Brain microvascular endothelial cell (primary cell): ENCODE measurements around the gene TIGD6.

ENCODE experiments used
- DNase-seq: peaks from one replicate; pipeline ENCODE4 v3.0.0-alpha.2; 2020
- H3K27ac ChIP-seq: fragments of 250-450 bp; sonication (Bioruptor Pico); 2 replicates; pipeline ENCODE4 v1.5.1; 2020; ENCODE audit warnings: mild to moderate bottlenecking, moderate library complexity
- H3K27me3 ChIP-seq: fragments of 250-450 bp; sonication (Bioruptor Pico); replicated peaks from 2 replicates; pipeline ENCODE4 v1.5.1; 2020; ENCODE audit warnings: mild to moderate bottlenecking
- H3K36me3 ChIP-seq: fragments of 250-450 bp; sonication (Bioruptor Pico); replicated peaks from 2 replicates; pipeline ENCODE4 v1.5.1; 2020; ENCODE audit warnings: mild to moderate bottlenecking
- H3K4me3 ChIP-seq: 2 replicates; pipeline ENCODE4 v1.5.1; 2011; ENCODE audit warnings: low read depth, mild to moderate bottlenecking, control low read depth, low read length, moderate library complexity
- in situ Hi-C: cut with HindIII; loops from 2 replicates; pipeline ENCODE4 v1.10.0; 2017; ENCODE audit warnings: low sequenced_read_pairs, low pct_ligation_motif_present
- TF ChIP-seq, protein P1 (sequence below): IDR thresholded peaks from 2 replicates; pipeline ENCODE4 v1.5.1; 2011; ENCODE audit warnings: low read depth, mild to moderate bottlenecking, moderate library complexity, low read length, control low read depth, inconsistent platforms; ENCODE audit errors: missing control alignments

The TIGD6 gene

DNA sequence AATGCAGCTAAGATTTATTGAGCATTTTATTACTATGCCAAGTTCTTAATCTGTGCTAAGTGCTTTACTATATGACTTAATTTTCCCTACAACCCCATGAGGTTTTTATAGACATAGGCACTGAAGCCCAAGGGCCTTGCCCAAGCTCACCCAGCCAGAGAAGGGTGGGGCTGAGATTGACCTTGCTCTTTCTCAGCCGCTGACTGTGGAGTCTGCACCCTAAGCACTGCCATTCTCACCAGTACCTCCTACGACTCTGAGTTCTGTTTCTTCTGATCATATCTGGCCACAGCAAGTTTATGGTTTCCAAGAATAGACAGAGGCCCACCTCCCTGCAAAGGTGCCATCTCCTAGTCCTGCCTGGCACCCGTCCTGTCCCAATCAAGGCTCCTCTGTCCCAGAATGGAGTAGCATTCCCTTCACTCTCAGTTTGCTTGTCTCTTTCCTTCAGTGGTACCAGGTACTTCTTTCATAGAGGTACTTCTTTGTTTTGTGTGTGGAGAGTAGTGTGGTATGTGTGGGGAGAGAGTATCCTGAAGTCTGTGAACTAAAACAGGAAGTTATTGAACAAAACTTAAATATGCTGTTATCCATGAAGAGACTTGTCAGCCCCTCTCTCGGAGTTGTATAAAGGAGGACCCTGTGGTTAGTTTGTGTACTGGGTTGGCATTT, 43.3 kb upstream of the TIGD6 start:
- TF ChIP-seq, protein P1, sequence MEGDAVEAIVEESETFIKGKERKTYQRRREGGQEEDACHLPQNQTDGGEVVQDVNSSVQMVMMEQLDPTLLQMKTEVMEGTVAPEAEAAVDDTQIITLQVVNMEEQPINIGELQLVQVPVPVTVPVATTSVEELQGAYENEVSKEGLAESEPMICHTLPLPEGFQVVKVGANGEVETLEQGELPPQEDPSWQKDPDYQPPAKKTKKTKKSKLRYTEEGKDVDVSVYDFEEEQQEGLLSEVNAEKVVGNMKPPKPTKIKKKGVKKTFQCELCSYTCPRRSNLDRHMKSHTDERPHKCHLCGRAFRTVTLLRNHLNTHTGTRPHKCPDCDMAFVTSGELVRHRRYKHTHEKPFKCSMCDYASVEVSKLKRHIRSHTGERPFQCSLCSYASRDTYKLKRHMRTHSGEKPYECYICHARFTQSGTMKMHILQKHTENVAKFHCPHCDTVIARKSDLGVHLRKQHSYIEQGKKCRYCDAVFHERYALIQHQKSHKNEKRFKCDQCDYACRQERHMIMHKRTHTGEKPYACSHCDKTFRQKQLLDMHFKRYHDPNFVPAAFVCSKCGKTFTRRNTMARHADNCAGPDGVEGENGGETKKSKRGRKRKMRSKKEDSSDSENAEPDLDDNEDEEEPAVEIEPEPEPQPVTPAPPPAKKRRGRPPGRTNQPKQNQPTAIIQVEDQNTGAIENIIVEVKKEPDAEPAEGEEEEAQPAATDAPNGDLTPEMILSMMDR = no peak
- Histone ChIP-seq H3K4me3 (no peak overlapping the region), H3K36me3 (peaks cover 60% of the 10 kb centered on the region), H3K27ac (peak overlapping the region; percentile 47), H3K27me3 (no peaks in the 10 kb centered on the region)
- in situ Hi-C loops = no loop called here
- no peak for DNase-seq

DNA sequence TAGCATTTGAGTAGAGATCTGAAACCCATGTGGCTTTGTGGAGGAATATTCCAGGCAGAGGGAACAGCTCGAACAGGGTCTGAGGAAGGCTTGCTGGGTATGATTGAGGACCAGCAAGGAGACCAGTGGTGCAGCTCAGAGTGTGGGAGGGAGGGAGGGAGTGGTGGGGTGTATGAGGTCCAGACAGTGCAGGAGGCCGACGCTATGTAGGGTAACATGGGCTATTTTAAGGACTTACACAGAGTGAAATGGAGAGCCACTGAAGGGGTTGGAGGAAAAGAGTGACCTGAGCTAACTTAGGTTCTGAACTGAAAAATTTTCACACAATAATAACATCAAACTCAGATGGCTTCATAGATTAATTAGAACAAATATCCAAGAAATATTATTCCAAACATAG, 42.0 kb upstream of the TIGD6 start:
- in situ Hi-C loops = no loop called here
- no peak for DNase-seq
- H3K27me3 ChIP-seq = no peaks in the 10 kb centered on the region
- no peak overlapping the region for H3K4me3 ChIP-seq
- TF ChIP-seq, protein P1 = no peak
- H3K27ac ChIP-seq = no peak overlapping the region
- H3K36me3 ChIP-seq = peaks cover 60% of the 10 kb centered on the region

DNA sequence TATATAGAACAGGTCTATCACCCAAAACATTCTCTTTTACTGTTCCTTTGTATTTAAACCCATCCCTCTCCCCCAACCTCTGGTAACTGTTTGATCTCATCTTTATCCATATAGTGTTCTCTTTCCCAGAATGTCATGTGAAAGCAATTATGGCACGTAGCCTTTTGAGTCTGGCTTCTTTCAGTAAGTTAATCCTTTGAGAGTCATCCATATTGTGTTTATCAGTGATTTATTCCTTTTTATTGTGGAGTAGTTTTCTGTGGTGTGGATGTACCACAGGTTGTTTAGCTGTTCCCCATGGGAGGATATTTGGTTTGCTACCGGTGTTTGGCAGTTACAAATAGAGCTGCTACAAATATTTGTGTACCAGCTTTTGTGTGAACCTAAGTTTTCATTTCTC, 38.1 kb upstream of the TIGD6 start:
- Histone ChIP-seq H3K27me3 (no peaks in the 10 kb centered on the region), H3K36me3 (peaks cover 73% of the 10 kb centered on the region), H3K27ac (no peak overlapping the region), H3K4me3 (no peak overlapping the region)
- TF ChIP-seq, protein P1 = no peak
- in situ Hi-C loops = no loop called here
- DNase-seq = no peak

DNA sequence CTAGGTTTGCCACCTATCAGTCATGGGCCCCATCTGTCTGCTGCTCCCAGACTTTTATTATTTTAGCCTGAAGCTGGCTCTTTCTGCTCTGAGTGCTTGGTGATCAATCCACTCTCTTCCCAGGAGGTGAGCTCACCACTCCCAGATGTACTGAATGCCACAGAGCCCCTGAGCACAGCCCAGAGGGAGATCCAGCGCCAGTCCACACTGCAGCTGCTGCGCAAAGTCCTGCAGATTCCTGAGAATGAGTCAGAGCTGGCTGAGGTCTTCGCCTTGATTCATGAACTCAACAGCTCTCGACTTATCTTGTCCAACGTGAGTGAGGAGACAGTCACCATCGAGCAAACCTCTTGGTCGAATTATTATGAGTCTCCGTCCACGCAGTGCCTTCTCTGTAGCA, 36.1 kb upstream of the TIGD6 start:
- peak; percentile 99 for DNase-seq
- in situ Hi-C loops = no loop called here
- peaks cover 77% of the 10 kb centered on the region for H3K36me3 ChIP-seq
- no peaks in the 10 kb centered on the region for H3K27me3 ChIP-seq
- H3K27ac ChIP-seq = peak overlapping the region; percentile 91
- H3K4me3 ChIP-seq = no peak overlapping the region
- TF ChIP-seq, protein P1 = no peak

DNA sequence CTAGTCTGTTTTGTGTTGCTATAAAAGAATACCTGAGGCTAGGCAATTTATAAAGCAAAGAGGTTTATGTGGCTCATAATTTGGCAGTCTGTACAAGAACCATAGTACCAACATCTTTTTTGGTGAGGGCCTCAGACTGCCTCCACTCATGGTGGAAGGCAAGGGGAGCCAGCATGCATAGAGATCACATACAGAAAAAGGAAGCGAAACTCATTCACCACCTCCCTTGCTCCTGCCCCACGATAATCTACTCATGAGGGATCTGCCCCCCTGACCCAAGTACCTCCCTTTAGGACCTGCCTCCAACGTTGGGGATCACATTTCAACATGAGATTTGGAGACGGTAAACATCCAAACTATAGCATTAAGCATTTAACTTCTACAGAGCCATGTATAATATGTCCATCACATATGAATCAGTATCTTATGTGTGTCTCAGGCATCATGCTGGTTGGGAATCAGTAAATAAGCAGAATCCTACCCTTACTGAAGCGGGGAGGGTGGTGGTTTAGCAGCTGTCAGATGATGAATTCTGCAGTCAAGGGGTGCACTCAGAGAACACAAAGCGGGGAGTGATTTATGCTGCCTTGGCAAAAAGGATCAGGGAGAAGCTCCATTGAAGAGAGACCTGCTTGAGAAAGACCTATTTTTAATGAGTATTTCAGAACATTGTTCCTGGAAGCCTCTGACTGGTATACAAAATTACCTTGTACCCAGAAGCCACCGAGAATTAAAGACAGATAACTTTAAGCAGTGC, 34.9 kb upstream of the TIGD6 start:
- TF ChIP-seq, protein P1 = no peak
- Histone ChIP-seq H3K27me3 (no peaks in the 10 kb centered on the region), H3K4me3 (no peak overlapping the region), H3K36me3 (peaks cover 77% of the 10 kb centered on the region), H3K27ac (peak overlapping the region; percentile 91)
- in situ Hi-C loops = no loop called here
- DNase-seq = no peak
